Kidney (tissue), 14 donors: ENCODE measurements around the gene SLC38A2. TPM values are rescaled to one million over a fixed set of nuclear protein-coding genes. Genes with fewer than 3 reads are reported as not detected.
A peak's percentile ranks its signal among the peaks of the same experiment; 100 is the strongest.

Experiments
- DNase-seq, 5 donors: peaks; one replicate each; pipeline ENCODE4 v3.0.0-alpha.2; 2013 to 2020
- FAIRE-seq: peaks from 2 replicates; lab custom pipeline; 2012; peaks lifted over from hg19 to GRCh38; lab: Jason Lieb, UNC
- H3K27ac ChIP-seq, 2 donors: one replicate each; pipeline ENCODE4 v1.7.0; 2013; ENCODE audit warnings: low read depth in 2 of 2, low read length in 2 of 2, inconsistent platforms in 1 of 2
- H3K27me3 ChIP-seq: one replicate; pipeline ENCODE4 v1.7.1; 2013; ENCODE audit warnings: low read length, inconsistent platforms; ENCODE audit not compliant: control insufficient read depth, insufficient read depth
- H3K36me3 ChIP-seq, 3 donors: one replicate each; pipeline versions ENCODE4 v1.7.0 to v1.7.1; 2013; ENCODE audit warnings: low read length in 3 of 3, control low read depth in 1 of 3, inconsistent platforms in 1 of 3; ENCODE audit not compliant: insufficient read depth in 3 of 3, control insufficient read depth in 2 of 3
- H3K4me1 ChIP-seq, 3 donors: one replicate each; pipeline versions ENCODE4 v1.7.0 to v1.7.1; 2013; ENCODE audit warnings: low read length in 3 of 3, inconsistent platforms in 1 of 3, low read depth in 1 of 3; ENCODE audit not compliant: control insufficient read depth in 2 of 3, insufficient read depth in 2 of 3
- H3K4me3 ChIP-seq, 3 donors: one replicate each; pipeline versions ENCODE4 v1.7.0 to v1.8.1; 2013; ENCODE audit warnings: low read length in 3 of 3, control low read depth in 1 of 3, inconsistent platforms in 1 of 3
- H3K9ac ChIP-seq, 3 donors: one replicate each; pipeline versions ENCODE4 v1.7.0 to v1.7.1; 2013; ENCODE audit warnings: low read length in 3 of 3, control low read depth in 1 of 3, inconsistent platforms in 1 of 3
- H3K9me3 ChIP-seq, 3 donors: one replicate each; pipeline versions ENCODE4 v1.7.0 to v1.7.1; 2013; ENCODE audit warnings: low read length in 3 of 3, control low read depth in 1 of 3, inconsistent platforms in 1 of 3; ENCODE audit not compliant: control insufficient read depth in 2 of 3, insufficient read depth in 1 of 3
- CTCF ChIP-seq: IDR thresholded peaks from 3 replicates; pipeline ENCODE4 v1.5.1; 2012; ENCODE audit warnings: mild to moderate bottlenecking, moderate library complexity, borderline replicate concordance; ENCODE audit not compliant: insufficient read depth; ENCODE audit errors: extremely low read depth
- intact Hi-C: fragments of 100-400 bp; cut with DNase I; formaldehyde crosslinking; loops from one replicate; pipeline ENCODE4 v1.11.1; 2022
- polyA plus RNA-seq: library from polyadenylated mRNA; stranded (reverse); fragments of 350-450 nt; fragmentation: Illumina TruSeq; extraction: RNeasy Lipid Tissue Mini Kit (QIAGEN cat#74804); gene quantifications from one replicate; pipeline ENCODE4 v1.2.3, GENCODE V29; 2014; ENCODE audit warnings: low read depth, low replicate concordance; ENCODE audit not compliant: insufficient read depth
- total RNA-seq: library from RNA; stranded (reverse); fragmentation: NEBNext Ultra II Directional; extraction: Animal tissue kit (Norgen Biotek cat#: 25700); gene quantifications from one replicate; pipeline ENCODE4 v1.2.1, GENCODE V29; 2021
- donor health status: control.
- donor health status: control.
- donor health status: control.
- donor health status: control.
- donor health status: control.
- donor health status: DM: yes; HTN: yes; CAD: no.
- donor health status: Normal renal cell carcinoma (clear cell type).

SLC38A2 gene
- total and polyA plus RNA-seq, 2 donors from 2014 or later: 38.6 to 189 TPM

- Histone ChIP-seq H3K27ac (peak overlapping the region; percentile 98), H3K27me3 (no peaks in the 10 kb centered on the region), H3K9me3 (no peaks in the 10 kb centered on the region), H3K4me1 (peaks cover 0 to 27% (median 20%) of the 10 kb centered on the region in 3 donors), H3K4me3 (peak overlapping the region; percentile 76 to 97 (median 94)), H3K9ac (peak overlapping the region; percentile 62 to 85 (median 80)), H3K36me3 (peaks cover 8 to 30% (median 20%) of the 10 kb centered on the region in 3 donors)
- DNase-seq (peak in 4 of 5 donors; percentile 66 to 92 (median 80)), FAIRE-seq (no peak)
- intact Hi-C loops: no loop called here
- no peak for TF ChIP-seq CTCF
Observed at GRCh38 chr12:46371718-46372543, 642 bp downstream of the SLC38A2 start.

- Histone ChIP-seq H3K9ac (peak overlapping the region; percentile 62 to 95 (median 80)), H3K36me3 (peaks cover 9 to 38% (median 25%) of the 10 kb centered on the region in 3 donors), H3K4me3 (peak overlapping the region; percentile 76 to 97 (median 94)), H3K27ac (peak overlapping the region; percentile 98), H3K27me3 (no peaks in the 10 kb centered on the region), H3K9me3 (no peaks in the 10 kb centered on the region), H3K4me1 (peaks cover 0 to 27% (median 24%) of the 10 kb centered on the region in 3 donors)
- intact Hi-C loops: no loop called here
- peak; percentile 33 for TF ChIP-seq CTCF
- FAIRE-seq (no peak), DNase-seq (peak; percentile 91 to 97 (median 95))
Observed at GRCh38 chr12:46370792-46371717, 1.5 kb downstream of the SLC38A2 start.

- peak overlapping the region; percentile 76 to 97 (median 90) for H3K4me3 ChIP-seq
- DNase-seq: no peak
- no peak for TF ChIP-seq CTCF
- H3K9ac ChIP-seq: peak overlapping the region; percentile 62 to 95 (median 74)
- peaks cover 0 to 28% (median 27%) of the 10 kb centered on the region in 3 donors for H3K4me1 ChIP-seq
- no peaks in the 10 kb centered on the region for H3K9me3 ChIP-seq
- no peaks in the 10 kb centered on the region for H3K27me3 ChIP-seq
- H3K27ac ChIP-seq: peak overlapping the region in 1 of 2 donors; percentile 98
- intact Hi-C loops: no loop called here
- FAIRE-seq: no peak
- peaks cover 10 to 44% (median 30%) of the 10 kb centered on the region in 3 donors for H3K36me3 ChIP-seq
Observed at GRCh38 chr12:46370380-46370734, 2.2 kb downstream of the SLC38A2 start.
